HEK293T (cell line): ENCODE data around the gene TOB2.

Experiments
- CTCF ChIA-PET: fragments of 350-600 bp; formaldehyde crosslinking; extraction: SDS; loops from one replicate; lab custom pipeline; 2021; ENCODE audit warnings: antibody characterized with exemption, inconsistent platforms; lab: Yijun Ruan, JAX
- POLR2A ChIA-PET: fragments of 350-600 bp; formaldehyde crosslinking; extraction: SDS; loops from one replicate; lab custom pipeline; 2020; ENCODE audit warnings: antibody characterized with exemption, inconsistent platforms; lab: Yijun Ruan, JAX
- DNase-seq: peaks from one replicate; pipeline ENCODE4 v3.0.0; 2012; ENCODE audit warnings: mixed read lengths; ENCODE audit errors: extremely low spot score
- ARNT ChIP-seq: fragments of 450-650 bp; IDR thresholded peaks from 2 replicates; pipeline ENCODE4 v1.6.1; 2017; ENCODE audit warnings: mild to moderate bottlenecking
- BHLHE40 ChIP-seq: fragments of 450-650 bp; IDR thresholded peaks from 2 replicates; pipeline ENCODE4 v1.6.1; 2016; ENCODE audit warnings: mild to moderate bottlenecking, moderate library complexity, borderline replicate concordance
- CTBP1 ChIP-seq: fragments of 450-650 bp; IDR thresholded peaks from 2 replicates; pipeline ENCODE4 v1.6.1; 2016; ENCODE audit warnings: borderline replicate concordance
- ELF4 ChIP-seq: fragments of 450-650 bp; IDR thresholded peaks from 2 replicates; pipeline ENCODE4 v1.6.1; 2017; ENCODE audit warnings: antibody characterized with exemption
- FOXA1 ChIP-seq: fragments of 450-650 bp; IDR thresholded peaks from 2 replicates; pipeline ENCODE4 v1.6.1; 2016; ENCODE audit warnings: mild to moderate bottlenecking
- FOXK2 ChIP-seq: fragments of 450-650 bp; IDR thresholded peaks from 2 replicates; pipeline ENCODE4 v1.6.1; 2016; ENCODE audit warnings: mild to moderate bottlenecking
- FOXM1 ChIP-seq: fragments of 450-650 bp; IDR thresholded peaks from 2 replicates; pipeline ENCODE4 v1.6.1; 2017; ENCODE audit warnings: mild to moderate bottlenecking, borderline replicate concordance
- HDGF ChIP-seq: fragments of 450-650 bp; IDR thresholded peaks from 2 replicates; pipeline ENCODE4 v1.6.1; 2017; ENCODE audit warnings: antibody characterized with exemption, borderline replicate concordance
- L3MBTL2 ChIP-seq: fragments of 450-650 bp; conservative IDR thresholded peaks from 2 replicates; pipeline ENCODE4 v1.6.1; 2016; ENCODE audit warnings: mild to moderate bottlenecking
- LEF1 ChIP-seq: fragments of 450-650 bp; IDR thresholded peaks from 2 replicates; pipeline ENCODE4 v1.6.1; 2017; ENCODE audit warnings: mild to moderate bottlenecking, borderline replicate concordance
- NFRKB ChIP-seq: fragments of 450-650 bp; IDR thresholded peaks from 2 replicates; pipeline ENCODE4 v1.6.1; 2016; ENCODE audit warnings: mild to moderate bottlenecking, moderate library complexity
- SP1 ChIP-seq: fragments of 450-650 bp; IDR thresholded peaks from 2 replicates; pipeline ENCODE4 v1.6.1; 2017
- SUZ12 ChIP-seq: fragments of 450-650 bp; IDR thresholded peaks from 2 replicates; pipeline ENCODE4 v1.6.1; 2016; ENCODE audit warnings: mild to moderate bottlenecking
- TARDBP ChIP-seq: fragments of 450-650 bp; IDR thresholded peaks from 2 replicates; pipeline ENCODE4 v1.6.1; 2016
- ZNF384 ChIP-seq: fragments of 450-650 bp; IDR thresholded peaks from 2 replicates; pipeline ENCODE4 v1.6.1; 2016
- TF ChIP-seq, protein P1 (sequence below): fragments of 450-650 bp; IDR thresholded peaks from 2 replicates; pipeline ENCODE4 v1.6.1; 2016

The TOB2 gene

GRCh38 chr22:41398921-41399320 is 47.7 kb downstream of the TOB2 start:
- POLR2A ChIA-PET = interaction anchor here (1.4 kb wide), 1 partner anchor 17 kb away, joined by 5 read pairs; the partner anchor contains the start of gene TEF
- CTCF ChIA-PET = no interaction called here

DNA sequence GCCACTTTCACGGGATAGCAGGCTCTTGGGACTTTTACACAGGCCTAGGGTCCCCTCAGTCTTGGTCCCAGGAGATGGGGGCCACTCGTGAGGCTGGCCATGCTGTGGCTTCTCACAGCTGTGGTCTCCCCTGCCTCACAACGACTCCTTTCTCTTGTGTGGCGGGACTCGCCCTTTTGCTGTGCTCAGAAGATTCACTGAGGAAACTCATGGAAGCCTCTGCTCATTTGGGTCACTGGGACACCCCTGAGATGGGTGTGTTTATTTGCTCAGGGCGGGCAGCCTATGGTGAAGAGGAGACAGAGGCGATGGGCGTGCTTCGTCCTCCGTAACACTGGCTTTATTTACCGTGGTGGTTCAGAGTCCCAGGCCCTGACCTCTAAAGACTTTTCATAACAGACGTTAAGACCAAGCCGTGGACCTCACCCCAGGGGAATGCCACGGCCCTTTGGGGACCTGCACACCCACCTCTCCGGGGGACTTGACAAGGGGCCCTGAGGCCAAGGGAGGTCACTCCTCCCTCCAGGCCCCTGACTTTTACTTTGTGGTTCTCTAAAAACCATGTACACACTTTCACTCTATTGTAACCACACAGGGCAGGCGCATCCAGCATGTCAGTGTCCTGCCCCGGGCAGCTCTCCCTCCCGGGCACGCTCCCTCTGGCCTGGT is 49.3 kb downstream of the TOB2 start:
- POLR2A ChIA-PET = interaction anchor here (1.3 kb wide), 1 partner anchor 15 kb away, joined by 3 read pairs; the partner anchor contains the start of gene TEF
- CTCF ChIA-PET = no interaction called here
- no peak for DNase-seq
- TF ChIP-seq ARNT (no peak), FOXK2 (no peak), LEF1 (no peak), SP1 (no peak), HDGF (no peak)

More at GRCh38 chr22:41398921-41399320, 47.7 kb downstream of the TOB2 start:
- DNase-seq = no peak
- TF ChIP-seq ZNF384 (no peak), SP1 (no peak), SUZ12 (no peak), FOXA1 (no peak), LEF1 (no peak), L3MBTL2 (no peak)
- TF ChIP-seq, protein P1, sequence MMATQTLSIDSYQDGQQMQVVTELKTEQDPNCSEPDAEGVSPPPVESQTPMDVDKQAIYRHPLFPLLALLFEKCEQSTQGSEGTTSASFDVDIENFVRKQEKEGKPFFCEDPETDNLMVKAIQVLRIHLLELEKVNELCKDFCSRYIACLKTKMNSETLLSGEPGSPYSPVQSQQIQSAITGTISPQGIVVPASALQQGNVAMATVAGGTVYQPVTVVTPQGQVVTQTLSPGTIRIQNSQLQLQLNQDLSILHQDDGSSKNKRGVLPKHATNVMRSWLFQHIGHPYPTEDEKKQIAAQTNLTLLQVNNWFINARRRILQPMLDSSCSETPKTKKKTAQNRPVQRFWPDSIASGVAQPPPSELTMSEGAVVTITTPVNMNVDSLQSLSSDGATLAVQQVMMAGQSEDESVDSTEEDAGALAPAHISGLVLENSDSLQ = no peak

- POLR2A ChIA-PET = interaction anchor here (1.3 to 1.5 kb wide), 2 partner anchors 14 to 15 kb away, joined by 3 to 5 read pairs; partner anchors contain the start of gene TEF
- CTCF ChIA-PET = no interaction called here
- TF ChIP-seq TARDBP = no peak
- no peak for TF ChIP-seq BHLHE40
- TF ChIP-seq, protein P1 = no peak
- TF ChIP-seq NFRKB = no peak
- no peak for TF ChIP-seq FOXA1
- no peak for TF ChIP-seq L3MBTL2
- no peak for DNase-seq
These were observed 50.9 kb downstream of the TOB2 start for GRCh38 chr22:41395531-41396240.

GRCh38 chr22:41394012-41394356 is 52.6 kb downstream of the TOB2 start:
- CTCF ChIA-PET = no interaction called here
- TF ChIP-seq BHLHE40 (no peak), SUZ12 (no peak), ZNF384 (no peak), CTBP1 (no peak), L3MBTL2 (no peak), FOXM1 (no peak), FOXA1 (no peak)
- POLR2A ChIA-PET = interaction anchor here (0.9 kb wide), 1 partner anchor 12 kb away, joined by 4 read pairs; the partner anchor contains the start of gene TEF
- DNase-seq = no peak

DNA sequence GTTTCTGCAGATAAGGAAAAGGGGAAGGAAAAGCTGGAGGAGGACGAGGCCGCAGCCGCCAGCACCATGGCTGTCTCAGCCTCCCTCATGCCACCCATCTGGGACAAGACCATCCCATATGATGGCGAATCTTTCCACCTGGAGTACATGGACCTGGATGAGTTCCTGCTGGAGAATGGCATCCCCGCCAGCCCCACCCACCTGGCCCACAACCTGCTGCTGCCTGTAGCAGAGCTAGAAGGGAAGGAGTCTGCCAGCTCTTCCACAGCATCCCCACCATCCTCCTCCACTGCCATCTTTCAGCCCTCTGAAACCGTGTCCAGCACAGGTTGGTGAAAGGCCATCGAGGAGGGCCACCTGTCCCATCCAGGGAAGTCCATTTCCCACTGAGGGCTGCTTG is 59.3 kb downstream of the TOB2 start:
- DNase-seq = no peak
- CTCF ChIA-PET = no interaction called here
- POLR2A ChIA-PET = no interaction called here
- no peak for TF ChIP-seq ZNF384
- no peak for TF ChIP-seq L3MBTL2
- no peak for TF ChIP-seq CTBP1
- TF ChIP-seq FOXA1 = no peak
- TF ChIP-seq NFRKB = no peak
- TF ChIP-seq, protein P1 = no peak
- TF ChIP-seq FOXK2 = no peak
- no peak for TF ChIP-seq ELF4
- no peak for TF ChIP-seq LEF1
- no peak for TF ChIP-seq SUZ12
- no peak for TF ChIP-seq ARNT
- TF ChIP-seq SP1 = no peak

- CTCF ChIA-PET = no interaction called here
- POLR2A ChIA-PET = interaction anchor here (1.2 to 1.7 kb wide), 2 partner anchors 18 to 62 kb away, joined by 3 to 5 read pairs; partner anchors contain the start of gene TOB2
- TF ChIP-seq NFRKB (no peak), BHLHE40 (no peak), SUZ12 (no peak), HDGF (no peak)
- DNase-seq = no peak
These were observed 62.5 kb downstream of the TOB2 start for GRCh38 chr22:41384128-41384527.
